Pons (tissue), 1 donor: ENCODE measurements around the gene DNAJC27.

Experiments used
- DNase-seq: peaks from one replicate; pipeline ENCODE4 v3.0.0-alpha.2; 2016; ENCODE audit warnings: low spot score

DNAJC27 gene

DNA sequence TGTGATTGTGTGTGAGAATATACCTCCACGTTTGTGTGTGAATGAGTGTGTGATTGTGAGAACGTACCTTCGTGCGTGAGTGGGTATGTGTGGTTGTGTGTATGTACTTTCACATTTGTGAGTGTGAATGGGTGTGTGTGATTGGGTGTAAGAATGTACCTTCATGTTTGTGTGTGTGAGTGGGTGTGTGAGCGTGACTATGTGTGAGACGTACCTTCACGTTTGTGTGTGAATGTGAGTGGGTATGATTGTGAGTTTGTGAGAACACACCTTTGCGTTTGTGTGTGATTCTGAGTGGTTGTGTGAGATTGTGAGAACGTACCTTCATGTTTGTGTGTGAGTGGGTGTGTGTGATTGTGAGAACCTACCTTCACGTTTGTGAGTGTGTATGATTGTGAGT lies 45.9 kb downstream of the DNAJC27 start:
- DNase-seq = no peak

DNA sequence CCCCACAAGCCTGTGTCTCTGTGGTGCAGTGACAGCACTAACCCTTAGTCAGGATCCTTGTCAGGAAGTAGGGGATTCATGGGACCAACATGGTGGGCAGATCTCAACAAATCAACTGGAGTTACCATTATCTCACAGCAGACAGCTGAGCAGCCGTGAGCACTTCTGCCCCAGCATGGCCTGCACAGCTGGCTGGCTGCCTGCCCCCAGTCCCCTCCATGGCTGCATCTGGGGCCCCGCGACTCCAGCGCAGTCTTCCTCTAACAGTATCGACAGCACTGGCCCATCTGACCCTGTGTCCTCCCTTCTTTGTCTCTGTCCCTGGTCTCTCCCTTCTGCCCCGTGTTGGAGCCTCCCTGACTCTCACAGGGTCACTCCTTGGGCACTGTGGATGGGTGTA lies 47.0 kb downstream of the DNAJC27 start:
- no peak for DNase-seq

DNA sequence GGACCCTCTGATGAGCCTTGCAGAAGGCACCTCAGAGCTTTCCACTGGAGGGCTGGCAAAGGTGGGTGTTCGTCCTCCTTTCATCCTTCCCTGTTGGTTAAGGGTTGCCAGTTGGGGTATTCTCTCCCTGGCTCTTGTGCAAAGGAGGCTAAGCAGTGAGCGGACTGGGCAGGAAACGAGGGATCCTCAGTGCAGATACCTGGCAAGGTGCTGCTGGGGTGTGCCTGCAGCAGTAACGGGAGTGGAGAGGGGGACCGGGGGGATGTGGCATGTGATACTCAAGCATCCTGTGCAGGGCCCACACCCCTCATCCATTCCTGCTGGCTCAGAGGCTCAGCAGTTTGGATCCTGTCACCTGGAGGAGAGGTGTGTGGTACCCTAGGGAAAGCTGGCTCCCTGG lies 47.5 kb downstream of the DNAJC27 start:
- DNase-seq = no peak

DNA sequence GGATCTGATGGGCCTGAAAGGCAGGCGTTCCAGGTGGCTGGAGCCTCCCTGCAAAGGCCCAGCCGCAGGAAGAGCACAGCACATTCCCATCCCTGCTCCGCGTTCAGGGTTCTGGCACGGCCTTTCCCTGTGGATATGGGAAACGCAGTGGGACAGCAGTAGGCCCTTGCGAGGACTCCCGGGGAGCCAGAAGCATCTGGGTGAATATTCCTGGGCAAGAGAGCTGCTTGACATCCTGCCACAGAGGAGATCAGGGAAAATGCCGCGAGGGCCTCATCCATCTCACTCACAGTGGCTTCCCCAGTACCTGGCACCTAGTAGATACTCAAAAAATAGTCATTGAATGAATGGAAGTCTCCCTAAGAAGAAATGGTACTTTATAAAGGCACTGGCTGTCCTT lies 48.6 kb downstream of the DNAJC27 start:
- no peak for DNase-seq

DNA sequence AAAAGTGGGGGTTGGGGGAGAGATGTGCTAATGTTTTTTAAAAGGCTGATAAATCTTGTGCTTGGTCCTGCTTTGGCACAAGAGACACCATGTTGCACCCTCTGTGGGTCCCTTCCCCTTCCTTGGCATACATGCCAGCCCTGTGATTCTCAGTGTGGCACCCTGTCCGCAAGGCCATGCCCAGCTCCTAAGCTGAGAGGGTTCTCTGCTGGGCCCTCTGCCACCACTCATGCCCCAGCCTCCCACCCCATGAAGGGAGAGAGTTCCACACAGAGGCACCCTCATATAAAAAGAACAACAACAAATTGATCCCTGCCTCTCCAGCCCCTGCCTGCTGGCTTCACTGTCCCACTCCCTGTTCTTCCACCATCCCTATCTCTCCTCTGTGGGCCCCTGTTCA lies 49.2 kb downstream of the DNAJC27 start:
- no peak for DNase-seq

DNA sequence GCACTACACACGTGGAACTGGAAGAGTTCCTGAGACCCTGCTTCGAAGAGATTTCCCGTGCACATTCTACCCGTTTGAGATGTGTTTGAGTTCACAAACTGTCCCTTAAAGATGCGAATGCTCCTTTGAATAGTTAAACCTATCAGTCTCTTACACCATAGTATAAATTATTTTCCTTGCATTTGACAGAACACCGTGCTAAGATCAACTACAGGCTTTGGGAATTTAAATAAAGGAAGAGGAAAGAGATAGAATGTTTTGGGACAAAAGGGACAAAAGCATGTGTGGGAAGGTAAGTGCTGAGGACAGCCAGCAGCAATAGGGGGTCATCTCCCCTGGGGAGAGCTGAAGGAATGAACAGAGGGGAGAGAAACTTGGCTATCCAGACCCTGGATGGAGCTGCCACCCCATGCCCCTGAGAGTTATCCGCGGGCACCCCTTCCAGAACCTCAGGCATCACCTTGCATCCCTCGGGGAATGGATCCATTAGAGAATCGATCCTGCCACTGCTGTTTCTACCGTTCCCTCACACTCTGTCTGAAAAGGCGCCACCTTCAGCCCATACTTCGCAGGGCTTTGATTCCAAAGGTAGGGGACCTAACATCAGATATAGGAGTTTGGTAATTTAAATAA lies 50.8 kb downstream of the DNAJC27 start:
- no peak for DNase-seq

DNA sequence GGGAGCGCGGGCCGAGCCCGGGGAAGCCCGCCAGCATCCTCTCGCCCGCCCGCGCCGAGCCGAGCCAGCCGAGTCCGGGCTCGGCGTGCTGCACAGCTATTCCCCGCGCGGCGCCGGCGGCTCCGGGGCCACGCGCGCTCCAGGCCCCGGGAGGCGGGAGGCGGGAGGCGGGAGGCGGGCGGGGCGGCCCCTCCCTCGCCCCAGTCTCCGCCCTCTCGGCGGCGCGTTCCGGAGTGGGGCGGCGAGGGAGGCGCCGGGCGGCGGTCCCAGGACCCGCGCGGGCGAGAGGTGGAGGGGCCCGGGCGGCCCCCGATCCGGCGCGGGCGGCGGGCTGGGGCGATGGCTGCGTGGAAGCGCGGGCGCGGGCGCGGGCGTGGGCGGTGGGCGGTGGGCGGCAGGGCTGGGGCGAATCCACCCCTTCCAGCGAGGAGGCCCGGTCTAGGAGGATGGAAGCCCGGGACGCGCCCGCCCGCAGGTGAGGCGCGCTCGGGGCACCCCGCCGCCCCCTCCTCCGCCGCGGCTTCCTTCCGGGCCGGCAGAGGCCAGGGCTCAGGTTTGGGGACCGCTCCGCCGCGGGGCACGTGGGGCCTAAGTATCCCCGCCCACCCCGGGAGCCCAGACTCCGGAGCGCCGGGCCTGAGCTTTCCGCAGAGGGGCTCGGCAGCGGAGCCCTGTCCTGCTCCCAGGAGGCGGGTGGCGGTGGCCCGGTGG lies 51.5 kb downstream of the DNAJC27 start, which contains the start of gene ADCY3:
Gene ADCY3 (minus strand): TSS at position 140 of the 711 bp plus-strand sequence. CDS start 1,250 bp downstream, outside the sequence.
- DNase-seq = peak; percentile 39

DNA sequence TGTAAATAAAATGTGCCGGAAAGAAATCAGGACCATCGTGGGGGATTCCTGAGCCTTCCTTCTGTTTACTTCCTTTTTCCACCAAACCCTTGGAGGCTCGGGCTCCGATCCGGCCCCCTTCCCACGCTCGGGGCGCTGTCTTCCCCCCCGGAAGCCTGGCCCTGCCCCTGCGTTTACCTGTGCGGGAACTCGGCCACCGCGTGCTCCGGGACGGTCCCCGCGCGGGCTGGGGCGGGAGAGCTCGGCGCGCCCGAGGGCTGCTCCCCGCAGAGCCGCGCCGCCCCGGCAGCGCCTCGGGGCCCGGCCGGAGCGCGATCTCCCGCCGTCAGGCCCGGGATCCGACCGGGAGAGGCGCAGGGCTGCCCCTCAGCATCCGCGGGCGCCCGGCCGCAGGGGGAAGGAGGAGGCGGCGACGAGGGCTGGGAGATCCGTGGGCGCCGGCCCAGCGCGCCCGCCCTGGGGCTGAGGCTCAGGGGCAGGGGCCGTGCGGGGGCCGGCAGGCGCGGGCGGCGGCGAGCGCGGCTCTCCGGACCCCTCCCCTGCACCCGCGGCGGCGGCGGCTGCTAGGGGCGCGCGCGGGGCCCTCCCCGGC lies 52.2 kb downstream of the DNAJC27 start:
- DNase-seq = no peak

DNA sequence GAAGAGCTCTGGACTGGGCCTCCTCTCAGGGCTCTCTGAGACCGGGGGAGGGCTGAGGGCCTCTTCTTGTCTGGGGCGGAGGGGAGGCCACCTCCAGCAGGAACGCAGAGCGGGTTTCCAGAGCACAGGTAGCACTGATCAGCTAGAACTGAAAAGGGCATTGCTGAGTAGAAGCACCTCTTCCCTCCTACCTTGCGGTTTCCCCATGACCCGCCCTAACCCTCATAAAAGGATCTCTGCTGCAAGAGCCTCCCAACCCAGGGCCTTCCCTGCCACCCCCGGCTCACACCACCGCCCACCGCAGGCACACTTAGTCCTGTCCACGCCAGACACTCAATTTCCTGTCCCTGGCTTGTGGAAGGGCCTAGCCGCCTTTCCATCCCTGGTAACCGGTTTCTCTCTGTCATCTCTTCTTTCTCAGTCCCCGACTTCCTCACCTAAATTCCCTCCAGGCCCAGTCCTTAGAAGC lies 52.7 kb downstream of the DNAJC27 start:
- no peak for DNase-seq

DNA sequence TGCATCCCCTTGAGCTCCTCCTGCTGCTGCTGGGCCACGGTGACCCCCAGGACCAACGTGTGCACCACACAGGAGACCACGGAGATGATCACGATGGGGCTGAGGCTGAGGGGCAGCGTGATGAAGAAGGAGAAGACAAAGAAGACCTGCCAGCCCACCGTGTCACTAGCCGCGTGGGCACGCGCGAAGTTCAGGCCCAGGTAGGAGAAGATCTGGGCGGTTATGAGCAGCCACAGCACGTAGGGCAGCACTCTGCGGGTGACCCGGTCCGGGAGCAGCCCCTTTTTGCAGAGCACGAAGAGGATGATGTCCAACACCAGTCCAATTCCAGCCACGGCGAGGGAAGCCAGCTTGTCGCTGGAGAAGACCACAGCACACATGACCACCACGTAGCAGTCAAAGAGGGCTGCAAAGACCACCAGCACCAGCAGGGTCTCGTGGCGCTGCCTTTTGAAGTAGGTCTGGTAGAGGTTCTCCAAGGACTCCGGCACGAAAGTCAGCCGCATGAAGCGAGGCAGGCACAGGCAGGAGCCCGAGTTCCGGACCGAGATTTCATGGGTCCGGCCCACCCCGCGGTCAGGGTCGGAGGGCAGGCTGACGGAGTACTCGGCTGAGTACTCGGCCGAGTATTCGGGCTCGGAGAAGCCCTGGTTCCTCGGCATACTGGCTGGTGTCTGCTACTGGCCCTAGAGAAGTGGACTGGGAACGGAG lies 53.3 kb downstream of the DNAJC27 start:
- no peak for DNase-seq

DNA sequence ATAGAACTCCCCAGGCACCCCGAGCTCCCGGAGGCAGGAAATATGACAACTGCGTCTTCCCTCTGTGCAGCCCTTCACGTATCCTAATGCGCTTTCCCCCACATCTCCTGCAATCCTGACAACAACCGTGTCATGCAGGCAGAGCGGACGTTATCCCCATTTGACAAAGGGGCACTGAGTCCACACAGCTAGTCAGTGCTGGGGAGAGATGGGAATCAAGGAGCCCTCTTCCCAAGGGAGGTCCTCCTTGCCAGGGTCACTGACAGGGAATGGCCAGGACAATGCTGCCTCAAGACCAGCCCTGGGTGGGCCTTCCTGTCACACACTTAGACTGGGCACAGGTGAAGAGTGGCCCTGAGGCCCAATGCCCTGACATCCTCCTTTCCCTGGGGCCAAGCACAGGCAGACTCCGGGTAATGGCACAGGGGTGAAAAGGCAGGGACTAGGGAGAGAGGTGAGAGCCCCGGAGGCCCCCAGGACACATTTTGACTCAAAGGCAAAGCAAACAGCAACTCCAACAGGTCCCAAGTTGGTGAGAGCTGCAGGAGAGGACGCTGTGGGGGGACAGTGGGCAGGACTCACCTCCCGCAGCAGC lies 53.9 kb downstream of the DNAJC27 start:
- DNase-seq = no peak

DNA sequence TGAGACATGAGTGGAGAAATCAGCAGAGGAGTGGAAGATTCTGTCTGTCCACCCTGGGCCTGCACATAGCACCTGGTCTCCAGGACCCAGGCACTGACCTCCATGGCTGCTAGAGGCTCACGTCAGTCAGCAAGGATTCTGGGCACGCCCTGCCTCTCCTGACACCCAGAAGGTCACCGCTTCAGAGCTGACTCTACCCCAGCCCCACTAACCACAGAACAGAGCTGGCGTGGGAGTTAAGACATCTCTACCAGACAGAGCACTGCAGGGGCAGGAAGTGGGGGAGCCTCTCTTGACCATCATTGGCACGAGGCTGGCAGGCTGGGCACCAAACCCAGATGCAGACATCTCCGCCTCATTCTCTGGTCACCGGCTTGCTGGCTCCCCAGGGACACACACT lies 54.7 kb downstream of the DNAJC27 start:
- no peak for DNase-seq

DNA sequence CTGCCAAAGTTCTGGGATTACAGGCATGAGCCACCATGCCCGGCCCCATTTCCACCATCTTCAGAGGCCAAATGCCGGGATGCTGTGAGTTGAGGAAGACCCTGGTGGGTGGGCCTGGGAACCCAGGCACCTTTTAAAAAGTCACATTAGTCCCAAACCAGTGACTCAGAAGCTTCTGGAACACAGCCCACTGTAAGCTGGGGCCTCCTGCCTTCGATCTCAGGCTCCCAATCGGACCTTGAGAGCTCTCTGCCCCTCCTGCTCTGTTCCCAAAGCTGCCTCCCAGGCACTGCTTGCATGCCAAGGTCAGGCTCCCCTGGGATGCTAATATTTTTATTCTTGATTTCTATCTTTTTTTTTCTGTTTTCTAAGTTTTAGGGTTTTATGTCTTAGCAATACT lies 56.0 kb downstream of the DNAJC27 start:
- no peak for DNase-seq

DNA sequence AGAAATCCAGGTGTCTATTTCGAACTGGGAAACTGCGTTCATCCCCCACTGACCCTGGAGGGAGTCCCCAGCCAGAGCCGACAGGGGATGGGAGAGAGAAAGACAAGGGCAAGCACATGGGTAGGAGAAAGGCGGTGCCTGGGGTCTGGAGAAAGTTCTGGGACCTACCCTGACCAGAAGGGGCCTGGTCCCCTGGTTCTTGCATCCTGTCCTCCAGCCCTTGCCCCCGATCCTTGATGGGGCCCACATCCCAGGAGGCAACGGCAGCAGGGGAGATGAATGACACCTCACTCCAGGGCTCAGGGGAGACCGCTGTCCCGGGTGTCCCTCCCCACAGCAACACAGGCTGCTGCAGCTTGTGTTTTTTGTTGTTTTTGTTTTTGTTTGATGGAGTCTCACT lies 56.6 kb downstream of the DNAJC27 start:
- no peak for DNase-seq

DNA sequence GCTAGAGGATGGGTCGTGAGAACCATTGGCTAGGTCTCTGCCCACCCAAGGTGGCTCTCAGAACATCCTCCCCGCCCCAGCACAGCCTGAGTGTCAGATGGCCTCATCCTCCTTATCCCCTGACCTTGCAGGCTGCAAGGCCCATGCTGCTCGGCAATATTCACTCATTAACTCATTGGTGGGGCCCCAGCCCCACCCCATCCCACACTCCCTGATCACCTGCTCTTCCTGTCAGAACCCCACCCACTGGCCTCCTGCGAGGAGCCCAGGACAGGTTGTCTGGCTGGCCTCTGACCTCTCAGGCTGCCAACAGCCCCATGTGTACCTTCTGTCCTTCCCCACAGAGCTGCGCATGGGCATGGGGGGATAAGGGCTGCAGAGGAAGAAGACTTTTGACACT lies 57.0 kb downstream of the DNAJC27 start:
- DNase-seq = no peak

DNA sequence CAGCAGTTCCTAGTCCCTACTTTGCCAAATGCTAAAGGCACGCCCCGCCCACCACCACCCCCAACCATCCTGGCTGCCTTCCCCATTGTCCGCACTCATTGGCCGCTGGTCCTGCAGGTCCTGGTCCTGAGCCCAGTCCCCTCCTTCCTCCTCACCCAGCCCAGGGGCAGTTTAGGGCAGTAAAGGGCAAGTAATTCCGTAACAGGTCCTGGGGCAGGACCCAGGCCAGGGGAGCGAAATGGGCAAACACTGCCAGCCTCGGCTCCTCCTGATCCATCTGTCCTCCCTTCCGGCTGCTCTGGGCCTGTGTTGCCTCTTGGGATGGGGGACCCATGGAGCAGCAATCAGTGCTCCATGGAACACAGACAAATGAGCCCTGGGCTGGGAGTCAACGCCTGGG lies 57.8 kb downstream of the DNAJC27 start:
- no peak for DNase-seq

DNA sequence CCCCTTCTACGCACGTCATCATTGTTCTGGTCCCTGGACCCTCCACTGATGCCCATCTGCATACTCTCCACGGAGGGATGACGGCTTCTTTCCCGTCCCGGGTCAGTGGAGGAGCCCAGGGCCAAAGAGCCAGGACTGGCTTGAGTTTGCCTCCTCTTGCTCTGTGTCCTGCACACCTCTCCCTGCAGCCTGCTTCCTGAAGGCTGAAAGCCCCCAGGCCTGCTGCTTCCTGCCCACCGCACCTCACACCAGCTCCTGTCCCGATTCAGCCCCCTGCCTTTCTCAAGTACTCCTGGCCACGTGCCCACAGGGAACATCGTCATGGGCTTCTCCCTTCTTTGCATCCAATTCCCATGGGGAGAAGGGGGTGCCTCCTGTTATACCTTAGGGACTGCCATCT lies 58.8 kb downstream of the DNAJC27 start:
- DNase-seq = no peak

DNA sequence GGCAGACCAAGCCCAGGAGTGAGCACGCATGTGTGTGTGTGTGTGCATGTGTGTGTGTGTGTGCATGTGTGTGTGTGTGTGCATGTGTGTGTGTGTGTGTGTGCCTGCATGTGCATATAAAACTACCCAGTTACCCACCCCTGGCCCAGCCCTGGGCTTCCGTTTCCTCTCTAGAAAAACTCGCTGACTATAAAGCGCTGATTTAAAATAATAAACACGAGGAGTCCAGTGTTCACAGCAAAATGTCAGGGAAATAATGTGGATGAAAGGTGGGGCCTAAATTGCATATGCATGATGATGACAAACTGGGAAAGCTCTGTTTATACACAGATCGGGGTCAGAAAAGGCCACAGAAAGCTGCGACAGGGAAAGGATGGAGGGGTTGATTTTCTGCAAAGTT lies 59.2 kb downstream of the DNAJC27 start:
- no peak for DNase-seq

DNA sequence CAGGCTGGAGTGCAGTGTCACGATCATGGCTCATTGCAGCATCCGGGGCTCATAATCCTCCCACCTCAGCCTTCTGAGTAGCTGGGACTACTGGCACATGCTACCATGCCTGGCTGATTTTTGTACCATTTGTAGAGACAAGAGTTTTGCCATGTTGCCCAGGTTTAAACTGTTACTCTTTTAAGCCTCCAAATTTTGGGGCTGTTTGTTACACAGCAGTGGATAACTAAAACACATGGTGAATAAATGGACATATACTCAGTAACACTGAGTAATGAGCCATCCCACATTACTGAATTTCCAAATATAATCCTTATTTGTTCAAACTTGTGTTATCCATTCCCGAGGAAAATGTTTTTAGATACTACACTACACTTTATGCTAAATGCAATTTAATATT lies 61.5 kb downstream of the DNAJC27 start:
- no peak for DNase-seq

DNA sequence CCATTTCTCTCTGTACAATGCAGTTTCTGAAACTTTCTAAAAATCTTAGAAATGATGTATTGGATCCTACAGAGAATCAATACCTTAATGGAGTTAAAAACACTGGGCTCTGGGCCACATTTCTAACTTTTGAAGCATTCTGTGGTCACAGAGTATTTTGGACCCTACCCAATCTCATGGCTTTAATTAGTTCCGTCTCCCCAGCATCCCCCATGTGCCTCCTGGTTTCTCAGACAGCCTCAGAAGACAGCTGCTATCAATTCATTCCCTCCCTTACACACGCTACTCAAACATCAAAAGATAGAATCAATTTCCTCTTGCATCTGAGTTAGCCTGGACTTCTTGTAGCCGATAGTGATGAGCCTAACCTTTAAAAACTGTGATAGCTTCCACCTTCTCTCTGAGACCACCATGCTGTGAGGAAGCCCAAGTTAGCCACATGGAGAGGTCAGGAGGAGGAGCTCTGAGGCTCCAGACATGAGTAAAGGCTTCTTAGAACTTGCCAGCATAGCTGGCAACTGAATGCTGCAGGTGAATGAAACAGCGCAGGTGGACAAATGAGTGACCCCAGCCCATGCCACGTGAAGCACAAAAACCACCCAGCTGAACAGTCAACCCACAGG lies 62.1 kb downstream of the DNAJC27 start:
- no peak for DNase-seq

DNA sequence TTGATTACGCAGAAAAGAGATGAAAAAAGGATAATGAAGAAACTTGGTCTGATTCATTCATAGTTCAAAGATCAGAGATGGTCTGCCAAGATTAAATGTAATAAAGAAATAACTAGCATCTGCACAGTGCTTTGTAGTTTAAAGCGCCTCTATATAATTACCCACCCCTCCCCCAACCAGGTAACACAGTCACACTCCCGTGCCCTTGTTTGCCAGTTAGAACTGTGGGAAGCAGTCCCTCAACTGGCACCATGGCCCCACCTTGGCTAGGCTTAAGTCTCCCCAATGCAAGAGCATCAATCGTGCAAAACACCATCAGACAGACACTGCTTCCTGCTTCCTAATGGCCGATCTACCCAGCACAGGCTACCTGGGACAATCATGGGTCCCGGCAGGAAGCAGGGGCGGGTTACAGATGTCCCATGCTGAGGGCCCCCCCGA lies 63.3 kb downstream of the DNAJC27 start:
- DNase-seq = no peak

DNA sequence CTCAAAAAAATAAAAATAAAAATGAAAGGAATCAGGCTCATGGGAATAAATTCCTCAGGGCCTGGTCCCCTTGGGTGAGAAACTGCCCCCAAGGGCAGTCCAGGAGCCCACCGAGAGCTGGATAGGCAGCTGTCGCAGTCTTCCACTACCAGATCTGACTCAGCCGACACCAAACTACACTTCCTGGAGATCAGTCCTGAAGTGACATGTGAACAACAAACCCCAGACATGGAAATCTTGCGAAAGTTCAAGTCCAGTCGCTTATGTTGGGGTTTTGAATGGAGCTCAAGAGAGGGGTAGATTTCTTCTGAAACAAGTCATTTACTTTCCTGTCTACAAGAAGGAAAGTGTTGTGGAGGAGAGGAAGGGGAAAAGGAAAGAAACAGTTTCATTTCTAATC lies 64.6 kb downstream of the DNAJC27 start:
- no peak for DNase-seq
